ENCODE results near the gene TMEM255A. TPM values are rescaled to one million over a fixed set of nuclear protein-coding genes. Genes with fewer than 3 reads are reported as not detected.
A peak's percentile ranks its signal among the peaks of the same experiment; 100 is the strongest.

TMEM255A gene
- total and polyA plus RNA-seq, 2 of the 13 experiments (the other 11 are each of a cell fraction or from before 2014, with no cell fraction given): 0.13 to 0.40 TPM

- TF ChIP-seq TFDP2 (CRISPR knock-in tag; IDR thresholded peaks at IDR 0.05) (peak; percentile 67), ZNF253 (CRISPR knock-in tag; IDR thresholded peaks at IDR 0.05; ENCODE audit: borderline replicate concordance) (no peak), ZSCAN20 (CRISPR knock-in tag; IDR thresholded peaks at IDR 0.05; ENCODE audit: borderline replicate concordance) (no peak), TFAP4 (IDR thresholded peaks at IDR 0.05; ENCODE audit: borderline replicate concordance, low read depth) (no peak), HCFC1 (IDR thresholded peaks at IDR 0.05; ENCODE audit: low read depth, low read length) (peak; percentile 36; the same call in 1 of the 2 replicates), DRAP1 (CRISPR knock-in tag; IDR thresholded peaks at IDR 0.05) (0 out of 2 replicates have a peak, but pooled peaks have one; percentile 32), FOXA3 (CRISPR knock-in tag; IDR thresholded peaks at IDR 0.05) (peak; percentile 93), ZKSCAN5 (CRISPR knock-in tag; IDR thresholded peaks at IDR 0.05) (0 out of 2 replicates have a peak, but pooled peaks have one; percentile 59), SP4 (CRISPR knock-in tag; IDR thresholded peaks at IDR 0.05) (0 out of 2 replicates have a peak, but pooled peaks have one; percentile 19), ZNF234 (CRISPR knock-in tag; conservative IDR thresholded peaks at IDR 0.05) (no peak), BRD4 (CRISPR knock-in tag; IDR thresholded peaks at IDR 0.05) (peak; percentile 59; the same call in 1 of the 2 replicates), ZNF547 (CRISPR knock-in tag; IDR thresholded peaks at IDR 0.05) (no peak; the same call in 1 of the 2 replicates), ZNF143 (CRISPR knock-in tag; IDR thresholded peaks at IDR 0.05) (peak; percentile 66), PAXIP1 (CRISPR knock-in tag; conservative IDR thresholded peaks at IDR 0.05) (0 out of 2 replicates have a peak, but pooled peaks have one; percentile 18), NR2C2 (CRISPR knock-in tag; IDR thresholded peaks at IDR 0.05; ENCODE audit: borderline replicate concordance) (peak; percentile 70; the same call in 1 of the 2 replicates), NONO (IDR thresholded peaks at IDR 0.05) (no peak), NONO (CRISPR knock-in tag; conservative IDR thresholded peaks at IDR 0.05) (peak; percentile 72), MIER2 (CRISPR knock-in tag; IDR thresholded peaks at IDR 0.05) (0 out of 2 replicates have a peak, but pooled peaks have one; percentile 47), CENPBD1 (CRISPR knock-in tag; IDR thresholded peaks at IDR 0.05; ENCODE audit: borderline replicate concordance, low read depth) (no peak), KLF16 (CRISPR knock-in tag; IDR thresholded peaks at IDR 0.05) (peak in 1 of 2 experiments; percentile 69; a peak in 2 of 4 replicates), SMAD1 (CRISPR knock-in tag; IDR thresholded peaks at IDR 0.05; ENCODE audit: borderline replicate concordance, low read depth) (no peak), ZNF232 (CRISPR knock-in tag; IDR thresholded peaks at IDR 0.05; ENCODE audit: borderline replicate concordance) (peak; percentile 70; the same call in 1 of the 2 replicates)
These were observed 66.3 kb downstream of the TMEM255A start (continued) for GRCh38 chrX:120244735-120245498.
